NCI-H345 treated with DMSO at 0.1 percent for 48 hours (cell line): ENCODE data around the gene C2CD4C.
"Not testable (repeated sequence)": the region's sequence is repeated elsewhere in the genome, so short reads cannot be mapped to it uniquely, and the experiment has no call there.

Experiments
- DNase-seq: peaks from one replicate; lab custom pipeline; 2025; ENCODE audit not compliant: unreplicated experiment; lab: John Stamatoyannopoulos, UW

C2CD4C gene

DNA sequence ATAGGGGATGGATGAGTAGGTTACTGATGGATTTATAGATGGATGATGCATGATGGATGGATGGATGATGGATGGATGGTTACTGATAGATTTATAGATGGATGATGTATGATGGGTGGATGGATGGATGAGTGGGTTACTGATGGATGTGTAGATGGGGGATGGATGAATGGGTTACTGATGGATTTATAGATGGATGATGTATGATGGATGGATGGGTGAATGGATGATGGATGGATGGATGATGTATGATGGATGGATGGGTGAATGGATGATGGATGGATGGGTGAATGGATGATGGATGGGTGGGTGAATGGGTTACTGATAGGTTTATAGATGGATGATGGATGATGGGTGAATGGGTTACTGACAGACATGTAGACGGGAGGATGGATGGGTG is 6.3 kb upstream of the C2CD4C start:
- DNase-seq: no peak

GRCh38 chr19:413756-414420 is 4.9 kb upstream of the C2CD4C start:
- no peak for DNase-seq

- DNase-seq: peak; percentile 28
Measured at GRCh38 chr19:412356-413355, 3.7 kb upstream of the C2CD4C start.

DNA sequence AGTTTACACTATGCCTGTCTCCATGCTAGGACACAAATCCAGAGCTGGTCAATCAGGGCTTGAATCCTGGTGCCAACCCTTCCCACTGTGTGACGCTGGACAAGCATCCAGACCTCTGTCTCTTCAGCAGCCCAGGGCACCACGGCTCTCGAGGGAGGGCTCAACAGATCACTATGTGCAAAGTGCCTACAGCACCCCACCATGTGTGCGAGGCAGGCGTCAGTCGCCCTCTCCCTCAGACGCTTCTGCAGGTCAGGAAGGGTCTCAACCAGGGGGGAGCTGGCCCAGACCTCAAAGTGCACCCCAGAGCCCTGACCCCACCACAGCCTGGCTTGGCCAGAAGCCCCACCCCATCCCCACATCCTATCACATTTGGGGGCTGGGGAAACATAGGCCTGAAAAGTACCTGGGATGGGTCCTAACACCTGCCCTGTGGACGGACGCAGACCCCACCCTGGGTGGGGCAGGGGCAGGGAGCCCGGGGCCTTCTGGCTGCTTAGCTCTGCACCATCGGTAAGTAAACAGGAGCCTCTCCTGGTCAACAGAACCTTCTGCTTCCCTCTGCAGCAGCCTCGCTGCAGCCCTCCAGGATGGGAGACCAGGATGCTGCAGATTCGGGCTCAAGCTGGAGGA is 2.9 kb upstream of the C2CD4C start:
- DNase-seq: no peak

- DNase-seq: not testable (repeated sequence)
Measured at GRCh38 chr19:411121-411722, 2.3 kb upstream of the C2CD4C start.

- DNase-seq: no peak
Measured at GRCh38 chr19:410243-410781, 1.4 kb upstream of the C2CD4C start.

- peak; percentile 9 for DNase-seq
Measured at GRCh38 chr19:409516-410242, 732 bp upstream of the C2CD4C start.

GRCh38 chr19:408441-408901 is 476 bp downstream of the C2CD4C start:
- DNase-seq: no peak

DNA sequence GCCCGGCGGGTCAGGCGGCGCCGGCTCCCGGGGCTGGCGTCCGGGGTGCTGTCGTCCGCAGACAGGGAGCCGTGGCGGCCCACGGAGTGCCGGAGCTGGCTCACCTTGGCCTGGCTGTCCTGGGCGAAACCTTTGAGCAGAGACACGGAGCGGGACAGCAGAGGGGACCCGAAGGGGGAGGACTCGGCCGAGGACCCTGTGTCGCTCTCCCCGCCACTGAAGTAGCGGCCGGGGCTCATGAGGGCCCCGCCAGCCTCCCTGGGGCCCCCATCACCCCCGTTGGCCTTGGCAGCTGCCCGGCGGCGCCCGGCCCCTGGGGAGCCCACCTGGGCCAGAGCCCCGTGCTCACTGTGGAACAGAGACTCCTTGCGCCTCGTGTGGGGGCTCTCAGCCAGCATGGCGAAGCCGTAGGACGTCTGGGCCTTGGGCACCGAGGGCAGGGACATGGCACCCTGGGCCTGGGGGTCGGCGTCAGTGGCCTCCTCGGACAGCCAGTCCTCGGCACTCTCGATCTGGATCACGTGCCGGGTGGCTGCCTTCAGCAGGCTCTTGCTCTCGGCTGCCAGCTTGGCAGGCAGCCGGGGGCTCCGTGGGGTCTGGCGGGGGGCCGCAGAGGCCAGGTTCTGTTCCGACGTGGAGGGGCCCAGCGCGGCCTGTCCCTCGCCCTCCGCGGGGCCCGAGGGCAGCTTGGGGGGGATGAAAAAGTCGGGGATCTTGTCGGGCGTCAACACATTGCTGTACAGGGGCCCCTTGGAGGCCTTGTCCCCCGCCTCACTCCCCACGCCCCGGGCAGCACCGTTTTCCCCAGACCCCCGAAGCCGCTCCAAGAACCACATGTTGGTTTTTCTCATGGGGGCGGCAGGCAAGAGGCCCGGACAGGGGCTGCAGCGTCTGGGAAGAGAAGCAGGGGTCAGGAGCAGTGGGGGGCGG is 1.2 kb downstream of the C2CD4C start:
- no peak for DNase-seq

DNA sequence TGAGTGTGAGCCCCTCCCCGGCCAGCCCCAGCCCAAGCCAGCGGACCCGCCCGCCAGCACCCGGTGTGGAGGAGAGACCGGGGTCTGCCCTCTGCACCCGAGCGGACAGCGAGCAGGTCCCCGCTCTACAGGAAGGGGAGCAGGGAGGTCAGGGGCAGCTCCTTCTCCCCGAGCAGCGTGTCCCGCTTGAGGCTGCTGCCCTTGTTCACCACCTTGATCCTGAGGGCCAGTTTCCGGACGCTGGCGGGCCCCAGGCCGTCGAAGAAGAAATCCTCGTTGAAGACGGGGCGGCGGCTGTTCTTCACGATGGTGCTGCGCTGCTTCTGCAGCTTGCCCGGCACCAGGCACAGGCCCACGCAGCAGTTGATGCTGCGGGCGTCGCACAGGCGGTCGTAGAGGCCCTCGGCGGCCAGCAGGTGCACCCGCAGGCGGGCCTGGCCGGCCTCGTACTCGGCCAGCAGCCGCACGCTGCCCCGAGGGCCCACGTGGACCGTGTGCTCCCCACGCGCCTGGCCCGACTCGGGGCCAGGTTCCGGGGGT is 1.9 kb downstream of the C2CD4C start:
- no peak for DNase-seq

- DNase-seq: no peak
Measured at GRCh38 chr19:406135-406781, 2.7 kb downstream of the C2CD4C start.

DNA sequence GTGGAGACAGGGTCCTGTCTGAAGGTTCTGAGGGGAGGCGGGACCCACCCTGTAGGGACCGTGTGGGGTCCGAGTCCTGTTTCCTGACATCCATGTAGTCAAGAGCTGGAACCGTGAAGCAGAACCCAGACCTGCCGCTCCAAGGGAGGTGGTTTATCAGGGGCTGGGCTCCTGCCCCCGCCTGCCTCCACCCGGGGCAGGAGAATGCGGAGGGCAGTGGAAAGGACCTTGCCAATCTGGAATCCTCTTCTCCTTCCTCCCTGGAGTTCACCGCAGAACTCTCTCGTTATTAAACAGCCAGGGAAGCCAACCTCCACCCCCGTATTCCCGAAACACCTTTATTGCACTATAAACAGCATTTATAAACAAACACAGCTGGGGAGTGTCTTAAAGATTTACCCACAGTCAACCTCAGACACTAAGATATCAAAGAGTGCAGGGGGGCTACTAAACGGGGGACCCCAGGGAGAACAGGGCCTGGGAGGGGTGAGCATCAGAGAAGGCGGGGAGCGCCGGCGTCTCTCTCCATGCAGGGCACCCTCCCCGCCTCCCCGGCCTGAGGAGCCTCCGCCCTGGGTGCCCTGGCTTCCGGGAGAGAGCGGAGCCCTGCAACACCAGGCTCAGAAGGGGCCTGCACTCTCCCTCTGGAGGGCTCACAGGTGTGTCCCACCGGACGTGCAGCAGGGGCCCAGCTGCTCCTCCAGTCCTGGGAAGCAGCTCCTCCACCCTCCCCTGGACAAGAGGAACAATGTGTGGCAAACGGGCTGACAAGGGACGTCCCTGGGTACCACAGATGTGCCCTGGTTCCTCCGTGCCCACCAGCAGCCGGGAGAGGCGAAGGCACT is 3.6 kb downstream of the C2CD4C start:
- DNase-seq: no peak

DNA sequence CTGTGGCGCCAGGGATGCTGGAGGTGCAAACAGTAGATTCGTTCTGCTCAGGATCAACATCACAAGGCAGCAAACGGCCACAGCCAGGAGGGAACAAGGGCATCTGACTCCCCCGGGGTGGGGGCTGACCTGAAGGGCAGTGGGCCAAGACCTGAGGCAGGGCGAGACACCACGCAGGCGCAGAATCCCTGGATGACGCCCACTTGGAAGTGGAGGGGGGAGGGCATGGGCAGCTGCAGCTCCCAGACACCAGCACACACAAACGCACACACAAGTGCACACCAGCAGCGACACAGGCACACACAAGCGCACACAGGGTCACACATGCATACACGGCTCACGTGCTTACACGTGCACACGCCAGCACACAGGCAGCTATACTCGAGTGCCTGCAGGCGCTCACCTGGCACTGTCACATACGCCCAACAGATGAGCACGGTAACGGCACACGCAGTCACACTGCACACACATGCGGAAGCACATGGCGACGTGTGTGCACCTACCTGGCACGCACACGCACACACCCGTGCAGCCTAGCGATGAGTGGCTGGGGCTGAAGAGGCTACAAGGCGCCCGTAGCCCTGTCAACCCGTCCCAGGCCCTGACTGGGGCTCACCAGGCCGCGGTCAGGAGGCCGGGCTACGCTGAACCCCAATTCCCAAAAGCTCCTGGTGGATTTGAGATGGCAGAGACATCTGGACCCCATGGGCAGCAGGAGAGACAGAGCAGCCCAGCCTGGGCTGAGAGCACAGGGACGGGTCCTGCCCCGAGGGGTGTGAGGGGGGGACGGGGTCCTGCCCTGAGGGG is 5.5 kb downstream of the C2CD4C start:
- peak; percentile 59 for DNase-seq

DNA sequence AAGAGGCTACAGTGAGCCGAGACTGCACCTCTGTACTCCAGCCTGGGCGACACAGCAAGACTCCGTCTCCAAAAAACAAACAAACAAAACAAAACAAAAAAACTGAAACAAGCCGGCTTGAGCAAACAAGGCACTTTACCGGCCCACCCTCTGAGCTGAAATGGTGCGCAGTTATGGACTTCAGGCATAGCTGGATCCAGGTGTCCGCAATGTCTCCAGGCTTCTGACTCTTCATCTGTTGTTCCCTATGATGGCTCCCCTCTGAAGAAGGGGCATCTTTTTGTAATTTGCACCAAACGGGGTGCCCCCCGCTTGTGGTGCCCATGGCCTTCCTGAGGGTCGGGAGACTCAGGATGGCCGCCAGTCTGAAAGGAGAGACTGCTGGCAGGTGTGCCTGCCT is 6.2 kb downstream of the C2CD4C start:
- peak; percentile 31 for DNase-seq

DNA sequence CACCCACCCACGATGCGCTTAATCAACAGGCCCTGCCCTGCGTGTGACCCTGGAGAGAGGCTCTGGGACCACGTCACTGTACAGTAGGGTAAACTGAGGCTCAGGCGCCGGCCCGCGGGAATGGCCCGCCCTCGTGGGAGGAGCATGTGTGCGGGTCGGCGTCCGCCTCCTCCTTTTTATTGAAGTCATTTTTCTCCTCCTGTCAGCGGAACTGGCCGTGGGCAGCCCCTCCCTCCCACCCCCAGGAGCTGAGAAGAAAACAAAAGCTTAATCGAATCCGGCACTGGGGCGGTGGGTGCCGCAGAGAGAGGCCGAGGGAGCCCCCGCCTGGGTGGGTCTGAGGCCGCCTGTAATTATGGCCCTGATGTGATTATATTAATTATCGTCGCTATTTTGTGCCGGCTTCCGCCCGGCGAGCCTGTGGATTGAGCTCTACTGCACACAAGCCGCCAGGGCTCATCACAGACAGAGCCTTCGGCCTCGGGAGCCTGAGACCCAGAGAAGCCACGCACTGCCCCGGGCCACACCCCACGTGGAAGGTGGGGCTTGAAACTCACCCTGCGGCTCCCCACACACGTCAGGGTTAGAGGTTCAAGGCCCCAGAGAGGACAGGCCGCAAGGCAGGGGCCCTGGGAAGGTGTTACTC is 7.0 kb downstream of the C2CD4C start:
- DNase-seq: no peak
